Measurements from ENCODE around the gene PCBP2.

DNA sequence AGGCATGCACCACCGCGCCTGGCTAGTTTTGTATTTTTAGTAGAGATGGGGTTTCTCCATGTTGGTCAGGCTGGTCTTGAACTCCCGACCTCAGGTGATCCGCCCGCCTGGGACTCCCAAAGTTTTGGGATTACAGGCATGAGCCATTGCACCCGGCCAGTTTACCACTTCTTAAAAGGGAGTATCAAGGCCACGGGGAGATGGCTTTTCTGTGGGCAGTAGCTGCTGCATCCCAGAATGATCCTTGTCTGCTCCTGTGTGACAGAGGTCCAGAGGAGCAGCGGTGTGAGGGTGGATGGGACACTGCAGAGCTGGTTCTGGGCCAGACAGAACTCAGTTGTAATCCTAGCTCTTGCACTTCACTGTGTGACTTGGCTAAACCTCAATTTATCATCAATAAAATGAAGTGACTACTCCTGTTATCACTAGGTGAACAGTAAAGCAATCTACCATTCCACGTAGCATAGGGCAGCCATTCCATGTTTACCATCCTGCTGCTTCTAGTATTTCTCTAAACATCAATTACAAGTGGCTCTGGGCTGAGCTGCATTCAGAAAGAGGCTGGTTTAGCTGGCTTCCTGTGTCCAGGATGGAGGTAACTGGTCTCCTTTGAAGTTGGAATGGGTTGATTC, 58.4 kb downstream of the PCBP2 start:
- TF ChIP-seq SRF (IDR thresholded peaks at IDR 0.05; ENCODE audit: low read depth), result no peak
- TF ChIP-seq, protein P1, sequence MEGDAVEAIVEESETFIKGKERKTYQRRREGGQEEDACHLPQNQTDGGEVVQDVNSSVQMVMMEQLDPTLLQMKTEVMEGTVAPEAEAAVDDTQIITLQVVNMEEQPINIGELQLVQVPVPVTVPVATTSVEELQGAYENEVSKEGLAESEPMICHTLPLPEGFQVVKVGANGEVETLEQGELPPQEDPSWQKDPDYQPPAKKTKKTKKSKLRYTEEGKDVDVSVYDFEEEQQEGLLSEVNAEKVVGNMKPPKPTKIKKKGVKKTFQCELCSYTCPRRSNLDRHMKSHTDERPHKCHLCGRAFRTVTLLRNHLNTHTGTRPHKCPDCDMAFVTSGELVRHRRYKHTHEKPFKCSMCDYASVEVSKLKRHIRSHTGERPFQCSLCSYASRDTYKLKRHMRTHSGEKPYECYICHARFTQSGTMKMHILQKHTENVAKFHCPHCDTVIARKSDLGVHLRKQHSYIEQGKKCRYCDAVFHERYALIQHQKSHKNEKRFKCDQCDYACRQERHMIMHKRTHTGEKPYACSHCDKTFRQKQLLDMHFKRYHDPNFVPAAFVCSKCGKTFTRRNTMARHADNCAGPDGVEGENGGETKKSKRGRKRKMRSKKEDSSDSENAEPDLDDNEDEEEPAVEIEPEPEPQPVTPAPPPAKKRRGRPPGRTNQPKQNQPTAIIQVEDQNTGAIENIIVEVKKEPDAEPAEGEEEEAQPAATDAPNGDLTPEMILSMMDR (IDR thresholded peaks at IDR 0.05 in 2 of 3, conservative IDR thresholded peaks at IDR 0.05 in 1 of 3; ENCODE audit: borderline replicate concordance in 1 of 3, insufficient read depth in 1 of 3, low read depth in 2 of 3, low read length in 2 of 3), result no peak
- TF ChIP-seq POLR2AphosphoS5 (IDR thresholded peaks at IDR 0.05; ENCODE audit: low read depth, low read length), result no peak
- no peak for TF ChIP-seq EZH2 (IDR thresholded peaks at IDR 0.05)
- TF ChIP-seq POLR2A (IDR thresholded peaks at IDR 0.05; ENCODE audit: borderline replicate concordance, extremely low read depth, insufficient read depth, insufficient read length), result no peak
- no peak for TF ChIP-seq ELF1 (IDR thresholded peaks at IDR 0.05; ENCODE audit: borderline replicate concordance, low read depth)
- TF ChIP-seq, protein P2, sequence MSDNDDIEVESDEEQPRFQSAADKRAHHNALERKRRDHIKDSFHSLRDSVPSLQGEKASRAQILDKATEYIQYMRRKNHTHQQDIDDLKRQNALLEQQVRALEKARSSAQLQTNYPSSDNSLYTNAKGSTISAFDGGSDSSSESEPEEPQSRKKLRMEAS (IDR thresholded peaks at IDR 0.05), result no peak
- TF ChIP-seq FOSL1 (IDR thresholded peaks at IDR 0.05; ENCODE audit: low read depth), result no peak
- TF ChIP-seq ZNF274 (IDR thresholded peaks at IDR 0.05; ENCODE audit: low read depth, low read length), result no peak
- TF ChIP-seq TCF7L2 (IDR thresholded peaks at IDR 0.05; ENCODE audit: borderline replicate concordance, extremely low read depth, insufficient read depth, insufficient read length), result no peak
- no peak for TF ChIP-seq JUND (IDR thresholded peaks at IDR 0.05)
- TF ChIP-seq, protein P3, sequence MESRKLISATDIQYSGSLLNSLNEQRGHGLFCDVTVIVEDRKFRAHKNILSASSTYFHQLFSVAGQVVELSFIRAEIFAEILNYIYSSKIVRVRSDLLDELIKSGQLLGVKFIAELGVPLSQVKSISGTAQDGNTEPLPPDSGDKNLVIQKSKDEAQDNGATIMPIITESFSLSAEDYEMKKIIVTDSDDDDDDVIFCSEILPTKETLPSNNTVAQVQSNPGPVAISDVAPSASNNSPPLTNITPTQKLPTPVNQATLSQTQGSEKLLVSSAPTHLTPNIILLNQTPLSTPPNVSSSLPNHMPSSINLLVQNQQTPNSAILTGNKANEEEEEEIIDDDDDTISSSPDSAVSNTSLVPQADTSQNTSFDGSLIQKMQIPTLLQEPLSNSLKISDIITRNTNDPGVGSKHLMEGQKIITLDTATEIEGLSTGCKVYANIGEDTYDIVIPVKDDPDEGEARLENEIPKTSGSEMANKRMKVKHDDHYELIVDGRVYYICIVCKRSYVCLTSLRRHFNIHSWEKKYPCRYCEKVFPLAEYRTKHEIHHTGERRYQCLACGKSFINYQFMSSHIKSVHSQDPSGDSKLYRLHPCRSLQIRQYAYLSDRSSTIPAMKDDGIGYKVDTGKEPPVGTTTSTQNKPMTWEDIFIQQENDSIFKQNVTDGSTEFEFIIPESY (IDR thresholded peaks at IDR 0.05; ENCODE audit: extremely low read depth, insufficient replicate concordance, low read length), result no peak
- no peak for TF ChIP-seq ZFX (IDR thresholded peaks at IDR 0.05)
